GM18511 (cell line): ENCODE data around the gene CH25H.
"Not testable (repeated sequence)": the region's sequence is repeated elsewhere in the genome, so short reads cannot be mapped to it uniquely, and the experiment has no call there.

Source experiments
- ATAC-seq: cut with Tn5 transposase; IDR thresholded peaks from one replicate; pipeline ENCODE4 v1.9.1; 2021; ENCODE audit warnings: mild to moderate bottlenecking, moderate library complexity; ENCODE audit not compliant: unreplicated experiment

CH25H gene, protein sequence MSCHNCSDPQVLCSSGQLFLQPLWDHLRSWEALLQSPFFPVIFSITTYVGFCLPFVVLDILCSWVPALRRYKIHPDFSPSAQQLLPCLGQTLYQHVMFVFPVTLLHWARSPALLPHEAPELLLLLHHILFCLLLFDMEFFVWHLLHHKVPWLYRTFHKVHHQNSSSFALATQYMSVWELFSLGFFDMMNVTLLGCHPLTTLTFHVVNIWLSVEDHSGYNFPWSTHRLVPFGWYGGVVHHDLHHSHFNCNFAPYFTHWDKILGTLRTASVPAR

DNA sequence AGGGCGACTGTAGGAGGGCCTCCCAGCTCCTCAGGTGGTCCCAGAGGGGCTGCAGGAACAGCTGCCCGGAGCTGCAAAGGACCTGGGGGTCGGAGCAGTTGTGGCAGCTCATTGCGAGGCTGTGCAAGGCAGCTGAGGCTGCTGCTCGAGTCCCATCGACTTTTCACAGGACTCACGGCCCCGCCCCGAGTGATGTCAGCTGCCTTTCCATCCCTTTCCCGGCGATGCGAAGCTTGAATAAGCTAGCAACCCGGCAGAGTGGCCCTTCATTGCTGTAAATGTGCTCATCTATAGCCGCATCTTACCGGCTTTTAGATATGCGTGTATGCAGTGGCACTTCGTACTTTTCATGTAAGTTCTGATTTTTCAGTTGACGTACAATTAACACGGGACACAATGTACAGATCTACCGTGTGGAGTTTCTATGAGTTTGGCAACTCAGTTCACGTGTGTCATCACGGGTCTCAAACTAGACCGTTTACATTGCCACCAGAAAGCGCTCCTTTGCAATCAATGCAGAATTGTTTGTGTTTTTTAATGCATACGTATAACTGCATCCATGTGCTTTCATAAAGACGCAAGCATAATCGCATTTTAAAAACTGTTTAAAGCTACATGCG lies at the start of gene CH25H:
TSS of gene CH25H (minus strand) at position 137 of the 620 bp plus-strand sequence. CDS start at position 112, 25 bp downstream.
- no peak for ATAC-seq

DNA sequence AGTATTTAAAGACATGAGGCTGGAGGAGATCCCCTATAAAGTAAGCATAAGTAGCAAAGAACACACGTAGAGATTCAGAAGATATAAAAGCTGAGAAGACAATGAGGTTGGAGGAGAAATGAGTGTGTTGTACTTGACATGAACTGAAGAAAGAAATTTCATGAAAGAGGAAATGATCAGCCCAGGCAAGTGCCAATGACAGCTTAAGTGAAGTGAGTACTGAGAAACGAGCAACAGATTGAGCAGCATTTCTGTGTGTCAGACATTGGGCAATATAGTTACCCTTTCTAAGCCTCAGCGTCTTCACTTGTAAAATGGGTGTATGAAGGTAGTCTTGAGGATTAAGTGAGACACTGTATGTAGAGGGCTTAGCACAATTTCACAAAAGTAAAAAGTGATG lies 49.2 kb upstream of the CH25H start:
- ATAC-seq: no peak

DNA sequence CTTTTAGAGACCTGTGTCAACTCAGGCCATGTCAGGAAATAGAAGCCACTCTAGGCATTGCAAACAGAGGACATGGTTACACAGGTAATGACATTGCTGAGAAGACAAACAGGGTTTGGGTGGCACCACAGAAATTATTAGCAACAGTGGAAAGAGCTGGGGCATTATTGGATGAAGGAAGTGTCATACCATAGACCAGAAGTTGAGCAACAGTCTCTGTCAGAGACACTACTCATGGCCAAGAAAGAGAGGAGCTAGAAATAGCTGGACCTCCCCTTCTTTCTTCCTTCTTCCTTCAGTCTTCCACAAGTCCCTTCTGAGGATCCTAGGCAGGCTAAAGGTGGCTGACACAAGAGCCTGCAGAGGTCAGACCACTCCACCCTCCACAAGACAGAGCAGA lies 48.7 kb upstream of the CH25H start:
- no peak for ATAC-seq

DNA sequence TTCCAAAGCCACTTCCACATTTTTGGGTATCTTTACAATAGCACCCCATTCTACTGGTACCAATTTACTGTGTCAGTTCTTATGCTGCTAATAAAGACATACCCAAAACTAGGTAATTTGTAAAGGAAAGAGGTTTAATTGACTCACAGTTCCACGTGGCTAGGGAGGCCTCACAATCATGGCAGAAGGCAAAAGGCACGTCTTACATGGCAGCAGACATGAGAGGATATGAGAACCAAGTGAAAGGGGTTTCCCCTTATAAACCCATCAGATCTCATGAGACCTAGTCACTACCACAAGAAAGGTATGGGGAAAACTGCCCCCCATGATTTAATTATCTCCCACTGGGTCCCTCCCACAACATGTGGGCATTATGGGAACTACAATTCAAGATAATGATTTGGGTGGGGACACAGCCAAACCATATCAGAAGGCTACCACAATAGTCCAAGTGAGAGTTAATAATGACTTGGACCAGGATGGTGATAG lies 48.0 kb upstream of the CH25H start:
- not testable (repeated sequence) for ATAC-seq

DNA sequence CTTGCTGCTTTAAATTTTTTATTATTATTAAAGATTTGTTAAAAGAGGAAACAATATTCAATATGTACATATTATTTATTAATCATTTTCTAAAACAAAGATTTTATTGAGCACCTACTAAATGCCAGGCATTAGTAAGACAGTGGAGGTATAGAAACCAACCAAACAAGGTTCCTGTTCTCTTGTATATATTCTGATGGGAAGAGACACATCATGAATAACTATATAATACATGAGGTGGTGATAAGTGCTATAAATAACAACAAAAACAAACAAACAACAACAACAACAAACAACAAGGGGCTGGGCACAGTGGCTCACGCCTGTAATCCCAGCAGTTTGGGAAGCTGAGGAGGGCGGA lies 45.1 kb upstream of the CH25H start:
- no peak for ATAC-seq

DNA sequence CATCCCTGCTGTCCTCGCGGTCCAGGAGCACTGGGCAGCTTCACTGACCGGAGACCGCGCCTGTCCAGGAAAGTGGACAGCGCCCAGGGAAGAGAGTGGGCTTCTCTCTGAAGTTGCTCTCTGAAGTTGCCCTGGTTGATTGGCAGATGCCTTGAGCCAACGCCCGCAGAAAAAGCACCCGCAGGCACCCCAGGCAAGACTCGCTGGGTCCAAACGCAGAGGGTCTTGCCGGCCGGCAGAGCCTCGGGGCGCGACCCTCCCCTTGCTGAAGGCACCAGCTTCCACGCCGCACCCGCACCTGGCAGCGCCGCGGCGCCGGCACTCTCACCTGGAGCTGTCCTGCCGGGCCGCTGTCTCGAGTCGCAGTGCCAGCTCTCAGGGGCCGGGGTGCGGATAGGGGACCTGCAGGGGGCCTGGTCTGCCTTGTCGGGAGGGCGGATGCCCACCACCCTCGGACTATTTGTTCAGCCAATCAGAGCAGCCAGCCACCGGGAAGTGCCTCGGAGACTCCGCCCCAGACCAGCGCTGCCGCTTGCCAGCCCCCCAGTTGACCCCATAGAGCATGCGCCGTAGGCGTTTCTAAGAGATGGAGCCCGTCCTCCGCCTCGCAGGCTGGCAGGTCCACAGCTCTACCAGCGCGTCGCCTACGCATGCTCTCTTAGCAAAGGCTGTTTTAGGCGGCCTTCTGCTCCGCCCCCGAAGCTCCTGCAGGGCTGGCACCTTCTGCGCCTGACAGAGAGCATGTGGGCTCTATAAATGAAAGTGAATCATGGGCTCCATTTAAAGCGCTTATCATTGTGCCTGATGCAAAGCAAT lies 44.5 kb upstream of the CH25H start, which contains the start of gene LIPA:
TSS of gene LIPA (minus strand) at position 367 of the 816 bp plus-strand sequence. CDS start 4,127 bp downstream, outside the sequence.
- ATAC-seq: peak; percentile 96

DNA sequence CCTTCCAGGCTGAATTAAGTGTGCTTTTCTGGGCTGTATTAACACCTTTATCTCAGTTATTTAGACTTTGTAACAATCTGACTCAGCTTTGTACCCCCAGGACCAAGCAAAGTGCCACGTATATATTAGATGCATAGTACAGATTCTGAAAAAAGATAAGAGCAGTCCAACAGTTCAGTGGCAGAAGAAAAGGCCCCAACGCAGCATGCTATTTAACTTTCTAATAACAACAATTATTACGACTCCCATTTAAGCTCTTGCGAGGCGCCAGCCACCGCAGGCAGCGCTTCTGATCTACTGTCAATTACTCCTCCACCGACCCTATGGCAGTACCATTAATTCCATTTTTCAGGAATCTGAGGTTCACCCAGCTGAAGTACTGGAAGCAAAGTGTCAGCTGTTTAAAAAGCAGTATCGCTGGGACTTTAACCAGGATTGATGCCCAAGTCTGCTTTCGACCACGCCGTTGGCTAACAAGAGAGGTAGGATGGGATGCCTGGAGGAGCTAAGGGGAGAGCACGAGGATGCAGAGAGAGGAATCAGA lies 43.8 kb upstream of the CH25H start:
- ATAC-seq: no peak

DNA sequence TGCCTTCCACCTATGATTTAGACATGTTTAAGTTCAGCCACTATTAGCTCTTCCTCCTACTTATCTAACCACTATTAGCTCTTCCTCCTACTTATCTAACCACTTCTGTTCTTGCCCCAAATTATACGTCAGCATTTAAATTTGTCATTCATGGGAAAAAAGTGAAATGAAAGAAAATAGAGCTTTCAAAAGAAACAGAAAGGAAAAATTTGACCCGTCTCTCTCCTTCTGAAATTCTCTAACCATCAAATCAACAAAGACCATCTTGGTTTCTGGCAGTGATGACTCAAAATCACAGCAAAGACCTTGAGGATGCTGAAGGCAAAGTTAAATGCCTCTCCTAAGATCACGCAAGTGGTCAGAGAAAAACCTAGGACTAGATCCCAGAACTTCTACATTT lies 41.9 kb upstream of the CH25H start:
- ATAC-seq: no peak

DNA sequence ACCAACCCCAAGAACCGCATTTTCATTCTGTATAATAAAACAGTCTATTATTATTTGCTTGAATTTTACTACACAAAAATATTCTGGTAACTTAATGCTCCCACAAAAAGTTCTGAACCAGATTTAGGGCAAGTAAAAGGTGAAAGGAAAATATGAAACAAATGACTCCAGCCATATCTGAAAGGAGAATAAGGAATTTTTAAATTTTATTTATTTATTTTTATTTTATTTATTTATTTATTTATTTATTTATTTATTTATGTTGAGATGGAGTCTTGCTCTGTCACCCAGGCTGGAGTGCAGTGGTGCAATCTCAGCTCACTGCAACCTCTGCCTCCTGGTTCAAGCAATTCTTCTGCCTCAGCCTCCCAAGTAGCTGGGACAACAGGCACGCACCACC lies 40.5 kb upstream of the CH25H start:
- not testable (repeated sequence) for ATAC-seq

DNA sequence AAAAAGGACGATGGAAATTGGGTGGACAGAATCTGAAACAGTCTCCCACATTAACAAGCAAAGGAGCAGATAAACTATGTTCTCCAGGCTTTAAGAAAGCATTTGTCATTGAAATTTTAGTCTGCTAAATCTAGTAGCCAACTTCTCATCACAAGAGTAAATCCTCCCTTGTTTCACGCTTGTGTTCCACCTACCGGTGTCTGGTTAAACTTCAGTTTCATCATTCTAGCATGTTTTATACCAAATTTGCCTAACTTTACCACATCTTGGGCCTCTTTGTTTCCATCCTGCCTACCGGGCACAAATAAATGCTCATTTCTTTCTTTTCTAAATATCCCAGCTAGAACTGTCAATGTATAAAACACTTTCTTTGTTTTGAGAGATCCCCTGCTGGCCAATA lies 38.7 kb upstream of the CH25H start:
- ATAC-seq: no peak

DNA sequence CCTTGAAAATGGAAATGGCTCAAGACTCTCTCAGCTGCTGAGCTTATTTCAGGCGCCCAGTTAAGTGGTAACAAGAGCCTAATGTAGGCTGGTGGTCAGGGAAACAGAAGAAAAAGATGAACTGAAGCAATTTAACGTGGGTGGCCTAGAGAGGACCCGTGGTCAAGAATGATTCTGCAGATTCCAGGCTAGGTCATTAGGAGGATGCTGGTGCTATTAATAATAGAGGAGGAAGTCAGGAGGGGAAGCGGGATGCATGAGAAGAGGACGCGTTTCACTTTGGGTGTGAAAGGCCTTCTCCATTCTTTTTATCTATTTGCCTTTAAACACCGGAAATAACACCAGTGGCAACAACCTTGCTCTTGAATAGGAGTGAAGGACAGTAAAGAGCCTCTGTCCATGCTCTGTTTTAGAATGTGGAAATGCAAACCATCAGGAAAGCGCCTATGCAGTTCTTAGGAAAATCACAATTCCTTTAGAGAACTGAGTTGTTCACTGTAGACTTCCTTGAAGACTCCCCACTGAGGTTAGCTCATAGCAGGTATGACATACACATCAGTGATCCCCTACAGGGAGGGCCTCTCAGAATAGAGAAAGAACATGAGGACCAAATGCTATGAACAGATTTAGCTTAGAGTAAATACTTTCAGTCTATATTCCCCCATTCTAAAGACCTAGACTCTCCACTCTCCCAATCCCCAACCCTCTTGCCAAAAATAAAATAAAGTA lies 35.9 kb upstream of the CH25H start:
- peak; percentile 39 for ATAC-seq

DNA sequence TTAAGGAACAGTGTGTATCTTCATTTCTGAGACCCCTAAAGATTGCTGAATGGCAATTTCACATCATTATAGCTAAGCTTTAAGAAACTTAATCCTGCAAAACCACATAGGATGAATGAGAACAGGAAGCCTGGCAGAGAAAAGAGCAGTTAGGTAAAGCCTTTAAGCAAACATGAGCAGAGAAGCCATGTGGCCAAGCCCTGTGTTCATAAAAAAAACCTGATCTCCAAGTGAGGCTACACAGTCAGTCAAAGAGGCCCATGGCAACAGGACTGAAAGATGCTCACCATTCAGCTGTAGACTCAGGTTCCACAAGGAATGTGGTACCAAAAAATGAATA lies 35.2 kb upstream of the CH25H start:
- no peak for ATAC-seq

DNA sequence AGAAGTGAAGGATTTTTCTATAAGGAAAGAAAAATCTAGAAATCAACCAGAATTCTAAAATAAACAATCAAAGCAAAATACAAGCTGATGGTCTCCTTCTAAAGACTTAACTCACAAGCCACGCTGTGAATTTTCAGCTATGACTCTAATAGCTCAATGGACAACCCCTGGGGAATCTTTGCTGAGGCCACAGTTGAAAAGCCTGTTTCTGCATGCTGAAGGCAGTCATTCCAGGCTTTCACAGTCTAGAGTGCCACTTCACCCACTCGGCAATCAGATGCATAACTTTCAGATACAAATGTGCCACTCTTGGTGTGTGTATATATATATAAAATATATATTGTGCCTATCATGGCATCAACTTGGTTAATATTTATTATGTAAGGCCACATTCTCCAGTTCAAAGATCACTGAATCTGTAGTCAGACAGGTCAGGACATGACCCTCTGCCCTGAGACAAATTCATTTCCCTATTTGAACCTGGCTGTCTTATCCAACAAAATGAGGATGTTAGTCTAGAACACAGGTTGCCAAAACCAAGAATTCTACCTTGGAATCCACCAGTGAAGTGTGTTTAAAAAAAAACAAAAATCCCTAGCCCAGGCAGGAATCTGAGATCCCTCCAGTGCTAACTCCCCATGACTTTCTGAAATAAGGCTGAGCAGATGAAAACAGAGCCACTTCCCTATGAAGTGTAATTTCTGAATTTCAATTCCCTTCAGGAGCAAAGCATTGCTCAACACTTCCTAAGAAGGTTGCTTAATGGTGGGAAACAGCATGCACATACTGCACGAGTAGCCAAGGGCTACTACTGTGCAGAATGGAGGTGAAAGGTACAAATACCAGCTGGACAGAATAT lies 34.6 kb upstream of the CH25H start:
- ATAC-seq: peak; percentile 60

DNA sequence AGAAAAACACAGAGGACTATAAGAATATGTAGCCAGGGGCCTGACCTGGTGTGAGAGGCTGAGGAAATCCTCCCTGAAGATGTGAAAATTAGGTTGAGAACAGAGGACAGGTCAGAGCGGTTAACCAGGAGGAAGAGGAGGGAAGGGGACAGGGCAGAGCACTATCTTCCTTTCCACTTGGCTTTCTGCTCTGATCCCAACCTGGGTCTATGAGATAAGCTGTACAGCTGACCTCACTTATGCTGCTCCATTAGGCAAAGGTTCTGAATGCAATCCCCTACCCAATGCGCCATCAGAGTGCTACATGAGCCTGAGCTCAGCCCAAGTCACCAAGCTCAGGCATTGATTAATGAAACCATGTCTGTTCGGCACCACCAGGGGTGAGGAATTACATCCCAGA lies 33.9 kb upstream of the CH25H start:
- no peak for ATAC-seq

DNA sequence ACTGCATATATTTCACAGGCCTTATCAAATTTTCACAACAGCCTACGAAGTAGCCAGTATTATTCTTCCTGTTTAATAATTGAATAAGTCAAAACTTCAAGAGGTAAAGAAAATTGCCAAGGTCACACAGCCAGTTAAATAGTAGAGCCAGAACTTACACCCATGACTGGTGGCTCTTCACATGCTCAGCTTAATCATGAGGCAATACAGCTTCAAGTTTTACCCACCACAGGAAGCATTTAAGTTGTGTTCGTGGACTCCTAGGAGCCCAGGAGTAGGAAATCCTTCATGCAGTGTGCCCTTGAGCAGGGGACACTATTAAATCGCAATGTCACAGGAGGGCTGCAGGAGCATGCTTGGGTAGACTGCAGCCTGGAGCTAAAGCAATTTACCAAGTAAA lies 33.4 kb upstream of the CH25H start:
- no peak for ATAC-seq

DNA sequence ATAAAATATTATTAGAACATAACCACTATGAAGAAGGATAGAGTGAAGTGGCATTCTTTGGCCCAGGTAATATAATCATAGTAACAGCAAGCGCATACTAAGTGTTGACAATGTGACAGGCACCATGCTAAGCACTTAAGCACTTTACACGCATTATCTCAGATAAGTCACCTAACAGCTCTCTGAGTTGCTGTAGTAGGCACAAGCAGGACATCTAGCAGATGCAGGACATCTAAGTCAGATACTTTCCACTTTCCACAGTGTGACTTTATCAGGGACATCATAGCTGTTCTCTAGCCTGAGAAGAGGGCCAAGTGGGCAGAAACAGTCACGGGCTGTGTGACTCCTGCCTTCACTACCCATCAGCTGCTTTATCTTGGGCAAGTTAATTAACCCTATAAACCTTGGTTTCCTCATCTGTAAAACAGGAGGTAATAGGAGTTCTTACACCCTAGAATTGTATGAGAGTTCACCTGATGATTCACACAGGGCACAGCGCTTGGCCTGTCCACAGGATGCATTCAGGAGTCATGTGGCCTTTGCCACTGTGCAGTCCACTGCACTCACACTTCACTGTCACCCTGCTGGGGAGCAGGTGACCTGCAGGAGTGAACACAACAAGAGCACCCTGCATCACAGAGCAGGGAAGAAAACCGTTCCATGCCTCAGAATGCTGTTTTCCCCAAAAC lies 32.0 kb upstream of the CH25H start:
- no peak for ATAC-seq

DNA sequence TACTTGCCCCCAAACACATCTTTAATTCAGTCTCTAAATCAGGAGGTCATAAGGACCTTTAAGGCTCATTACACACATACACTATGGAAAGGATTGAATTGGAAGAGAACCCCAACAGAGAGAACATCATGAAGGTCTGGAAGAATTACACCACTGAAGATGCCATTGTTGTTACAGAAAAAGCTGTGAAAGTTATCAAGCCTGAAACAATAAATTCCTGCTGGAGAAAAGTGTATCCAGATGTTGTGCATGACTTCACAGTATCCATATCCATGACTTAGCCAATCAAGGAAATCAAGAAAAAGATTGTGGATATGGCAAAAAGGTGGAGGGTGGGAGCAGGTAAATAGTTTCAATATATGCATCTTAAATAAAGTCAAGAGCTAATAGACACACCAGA lies 30.7 kb upstream of the CH25H start:
- ATAC-seq: no peak

DNA sequence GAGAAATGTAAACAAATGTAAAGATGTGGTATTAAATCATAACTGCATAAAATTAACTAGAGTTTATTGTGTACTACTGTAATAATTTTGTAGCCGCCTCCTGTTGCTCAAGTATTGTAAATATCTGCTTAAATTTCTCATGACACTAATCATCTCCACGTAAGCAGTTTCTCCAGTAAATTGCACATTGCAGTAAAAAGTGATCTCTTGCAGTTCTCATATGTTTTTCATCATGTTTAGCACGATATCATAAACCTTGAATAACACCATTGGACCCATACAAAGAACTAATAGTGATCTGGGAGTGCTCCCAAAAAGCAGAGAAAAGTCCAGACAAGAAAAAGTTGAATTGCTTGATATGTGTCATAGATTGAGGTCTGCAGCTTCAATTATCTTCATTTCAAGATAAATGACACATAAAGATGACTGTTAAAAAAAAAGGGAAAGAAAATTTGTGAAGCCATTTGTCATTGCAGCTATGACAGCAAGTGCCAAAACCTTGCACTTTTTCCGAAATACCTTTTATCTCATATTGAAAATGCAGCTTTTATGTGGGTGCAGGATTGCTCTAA lies 29.2 kb upstream of the CH25H start:
- ATAC-seq: no peak
